GM21529 (cell line): ENCODE measurements around the gene OTUD5.
A peak's percentile ranks its signal among the peaks of the same experiment; 100 is the strongest.

ENCODE experiments used
- ATAC-seq: cut with Tn5 transposase; IDR thresholded peaks from one replicate; pipeline ENCODE4 v1.9.1; 2021; ENCODE audit not compliant: unreplicated experiment

OTUD5 gene

DNA sequence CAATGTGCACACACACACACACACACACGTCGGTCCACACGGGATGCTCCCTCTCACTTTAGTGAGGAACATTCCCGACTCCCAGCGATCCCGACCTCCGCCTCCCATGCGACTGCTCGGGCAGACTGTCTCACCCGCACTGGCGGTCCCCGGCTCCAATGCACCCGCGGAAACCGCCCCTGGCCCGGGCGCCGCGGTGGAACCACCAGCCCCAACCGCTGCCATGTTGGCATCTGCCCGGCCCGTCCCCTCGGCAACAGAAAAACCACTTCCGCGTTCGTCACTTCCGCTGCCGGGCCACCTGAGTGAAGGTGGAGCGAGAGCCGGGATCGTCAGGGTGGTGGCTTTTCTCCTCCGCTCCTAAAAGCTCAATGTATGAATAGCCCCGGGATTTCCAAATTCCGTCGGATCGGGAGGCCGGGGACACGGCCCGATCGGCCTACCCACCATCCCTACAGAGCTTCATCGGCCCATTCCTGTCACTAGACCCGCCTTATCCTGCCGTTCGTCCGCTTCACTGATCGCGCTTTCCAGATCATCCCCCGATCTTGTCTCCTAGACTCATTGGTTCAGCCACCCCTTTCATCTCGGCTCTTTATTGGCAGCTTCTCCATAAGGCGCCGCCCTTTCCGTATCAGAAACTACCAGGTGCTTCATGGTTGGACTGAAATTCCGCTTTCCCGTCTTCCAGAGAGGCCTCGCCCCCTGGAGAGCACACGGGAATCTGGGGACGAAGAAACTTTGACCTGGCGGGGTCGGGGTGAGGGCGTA is 45.8 kb downstream of the OTUD5 start, which contains the start of gene SLC35A2:
Gene SLC35A2 (minus strand): TSS at position 235 of the 771 bp plus-strand sequence. CDS start 10 bp downstream, at position 225.
- peak; percentile 58 for ATAC-seq

DNA sequence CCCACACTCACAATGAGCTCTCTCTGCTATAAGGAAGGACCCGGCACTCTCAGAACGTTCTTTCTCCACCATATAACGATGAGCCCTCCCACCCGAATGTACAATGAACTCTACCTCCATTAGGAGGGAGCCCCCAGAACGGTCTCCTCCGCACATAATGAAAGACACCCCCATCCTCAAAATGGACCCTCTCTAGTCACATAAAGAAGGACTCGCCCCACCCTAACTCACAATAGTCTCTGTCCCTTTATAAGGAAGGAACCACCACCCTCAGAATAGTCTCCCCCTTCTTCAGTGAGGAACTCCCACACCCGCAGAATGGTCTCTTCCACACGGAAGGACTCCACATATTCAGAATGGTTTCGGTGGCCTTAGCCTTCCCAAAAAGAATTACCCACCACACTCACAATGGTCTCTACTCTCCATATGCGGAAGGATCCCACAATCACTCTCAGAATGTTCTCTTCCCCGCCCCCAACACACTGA is 46.4 kb downstream of the OTUD5 start:
- no peak for ATAC-seq

DNA sequence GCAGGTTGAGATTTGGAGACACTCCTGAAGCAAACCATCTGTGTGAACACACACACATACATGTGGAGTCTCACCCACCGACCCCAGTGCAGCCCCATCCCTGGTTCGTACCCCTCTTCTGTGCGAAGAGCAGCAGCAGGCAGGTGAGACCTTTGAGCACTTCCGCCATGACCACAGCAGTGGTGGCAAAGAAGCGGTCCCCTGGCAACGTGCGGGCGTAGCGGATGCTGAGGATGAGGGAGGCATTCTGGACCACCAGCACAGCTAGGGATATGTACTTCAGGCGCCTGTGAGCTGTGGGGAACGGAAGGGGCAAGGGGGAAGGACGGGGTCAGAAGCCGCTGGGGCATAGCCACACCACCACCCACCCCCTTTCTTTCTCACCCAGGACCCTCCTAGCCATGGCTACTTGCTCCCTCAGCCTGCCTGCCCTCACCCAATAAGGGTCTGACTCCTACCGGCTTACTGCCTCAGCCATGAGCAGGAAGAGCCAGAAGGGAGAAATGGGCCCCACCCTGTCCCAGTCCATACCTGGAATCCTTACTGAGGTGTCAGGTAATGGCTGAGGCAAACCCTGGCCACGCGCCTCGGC is 47.6 kb downstream of the OTUD5 start:
- ATAC-seq: no peak

DNA sequence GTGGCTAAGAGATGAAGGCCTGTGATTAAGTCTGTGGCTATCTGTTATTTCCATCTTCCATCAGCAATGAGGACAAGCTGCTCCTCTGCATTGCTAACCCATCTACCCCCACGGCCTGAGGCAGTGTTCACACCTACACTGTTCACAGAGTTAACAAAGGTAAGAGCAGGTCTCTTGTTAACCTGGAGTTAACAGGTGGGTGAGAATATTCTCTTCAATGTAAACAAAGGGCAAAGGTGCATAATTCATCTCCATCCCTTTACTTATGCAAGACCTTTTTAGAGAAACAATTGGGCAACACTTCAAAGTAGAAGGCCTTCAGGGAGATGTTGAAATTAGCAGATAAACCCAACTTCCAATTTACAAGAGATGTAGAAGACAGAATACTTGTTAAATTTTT is 48.8 kb downstream of the OTUD5 start:
- ATAC-seq: no peak

DNA sequence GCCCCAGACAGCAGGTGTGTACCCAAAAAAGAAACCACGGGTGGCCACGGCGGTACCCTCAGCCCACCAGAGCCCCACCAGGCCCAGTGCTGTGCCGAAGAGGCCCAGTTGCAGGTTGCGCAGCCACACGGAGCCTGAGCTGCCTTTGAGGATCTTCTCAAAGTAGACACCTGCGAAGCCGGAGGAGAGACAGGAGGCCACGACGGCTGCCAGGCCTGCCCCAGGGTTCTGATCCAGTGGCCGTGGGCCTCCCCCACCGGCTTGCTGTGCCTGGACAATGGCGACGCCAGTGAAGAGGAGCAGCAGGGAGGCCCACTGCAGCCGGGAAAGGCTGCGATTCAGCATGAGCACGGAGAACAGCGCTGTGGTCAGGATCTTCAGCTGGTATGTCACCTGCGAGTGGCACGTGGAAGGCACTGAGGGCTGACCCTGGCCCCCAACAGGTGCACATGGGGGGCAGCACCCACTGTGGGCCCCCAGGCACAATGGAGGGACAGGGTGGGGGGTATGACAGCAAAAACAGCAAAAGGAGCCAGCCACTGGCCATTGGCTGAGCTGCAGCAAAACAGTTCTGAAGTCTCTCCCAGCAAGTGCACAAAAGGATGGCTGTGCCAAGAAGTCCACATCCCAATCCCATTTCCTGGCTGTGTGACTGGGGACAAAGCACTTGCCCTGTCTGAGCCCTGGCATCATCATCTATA is 52.2 kb downstream of the OTUD5 start:
- ATAC-seq: no peak

DNA sequence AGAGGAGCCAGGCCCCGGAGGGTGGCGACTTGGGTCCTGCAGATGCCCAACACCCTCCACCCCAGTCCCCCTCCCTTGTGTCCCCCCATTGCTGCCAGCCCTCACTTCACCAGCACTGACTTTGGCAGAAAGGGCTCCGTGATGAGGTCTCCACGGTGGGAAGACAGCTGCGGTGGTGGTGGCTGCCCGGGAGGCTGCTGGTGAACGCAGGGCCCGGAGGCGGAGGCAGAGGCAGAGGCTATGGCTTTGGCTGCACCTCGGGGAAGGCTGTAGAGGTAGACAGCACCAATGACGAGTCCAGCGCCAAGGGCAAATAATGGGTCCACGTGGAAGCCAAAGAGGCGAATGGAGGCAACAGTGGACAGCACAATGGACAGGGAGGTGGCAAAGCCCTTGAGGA is 52.8 kb downstream of the OTUD5 start:
- no peak for ATAC-seq

DNA sequence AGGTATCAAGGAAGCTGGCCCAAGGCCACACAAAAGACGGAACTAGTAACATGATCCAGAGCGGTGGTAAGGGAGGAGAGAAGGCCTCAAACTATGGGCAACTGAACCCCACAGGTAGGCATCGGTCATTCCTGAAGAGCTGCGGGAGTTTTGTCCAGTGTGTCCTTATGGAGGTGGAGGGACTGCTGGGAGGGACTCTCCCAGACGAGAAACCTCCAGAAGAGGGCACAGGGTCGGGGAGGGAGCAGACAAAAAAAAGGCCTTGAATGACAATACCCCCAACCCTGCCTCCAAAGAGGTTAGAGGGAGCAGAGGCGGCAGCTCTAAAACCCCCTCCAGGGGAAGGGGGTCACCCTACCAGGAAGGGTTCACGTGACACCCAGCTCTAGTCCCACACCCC is 53.2 kb downstream of the OTUD5 start:
- no peak for ATAC-seq

DNA sequence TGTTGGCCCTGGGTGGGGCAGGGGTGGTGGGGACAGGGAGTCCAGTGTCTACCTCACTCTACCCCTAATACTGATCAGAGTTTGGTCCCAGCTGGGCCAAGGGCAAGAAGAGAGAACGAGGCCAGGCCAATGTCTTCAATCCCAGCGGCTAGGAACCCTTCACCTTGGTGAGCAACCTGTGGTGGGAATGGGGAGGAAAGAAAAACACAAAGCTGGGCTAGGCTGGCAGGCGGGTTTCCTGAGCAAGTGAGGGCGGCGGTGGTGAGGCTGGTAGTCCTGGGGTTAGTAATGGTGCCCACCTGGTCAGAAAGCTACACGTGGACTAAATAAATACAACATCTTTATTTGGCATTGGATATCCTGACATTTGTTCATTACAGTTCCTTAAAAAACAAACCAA is 54.1 kb downstream of the OTUD5 start:
- no peak for ATAC-seq

DNA sequence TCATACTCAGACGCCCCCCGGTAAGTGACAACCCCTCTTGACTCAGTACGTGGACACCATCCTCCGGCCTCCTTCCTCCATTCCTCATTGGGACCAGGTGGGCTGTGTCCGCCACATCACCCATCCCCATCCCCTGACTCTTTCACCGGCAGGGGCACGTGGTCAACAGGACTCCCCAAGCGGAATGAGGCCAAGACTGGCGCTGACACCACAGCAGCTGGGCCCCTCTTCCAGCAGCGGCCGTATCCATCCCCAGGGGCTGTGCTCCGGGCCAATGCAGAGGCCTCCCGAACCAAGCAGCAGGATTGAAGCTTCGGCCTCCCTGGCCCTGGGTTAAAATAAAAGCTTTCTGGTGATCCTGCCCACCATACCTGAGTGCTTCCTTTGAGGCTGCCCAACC is 54.6 kb downstream of the OTUD5 start:
- no peak for ATAC-seq

DNA sequence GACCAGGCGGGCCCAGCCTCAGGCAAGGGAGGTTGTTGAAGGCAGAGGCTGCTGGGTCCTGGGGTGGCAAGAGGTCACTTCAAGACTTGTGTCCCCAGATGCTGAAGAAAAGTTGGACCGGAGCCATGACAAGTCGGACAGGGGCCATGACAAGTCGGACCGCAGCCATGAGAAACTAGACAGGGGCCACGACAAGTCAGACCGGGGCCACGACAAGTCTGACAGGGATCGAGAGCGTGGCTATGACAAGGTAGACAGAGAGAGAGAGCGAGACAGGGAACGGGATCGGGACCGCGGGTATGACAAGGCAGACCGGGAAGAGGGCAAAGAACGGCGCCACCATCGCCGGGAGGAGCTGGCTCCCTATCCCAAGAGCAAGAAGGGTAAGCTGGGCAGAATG is 55.3 kb downstream of the OTUD5 start:
- no peak for ATAC-seq

DNA sequence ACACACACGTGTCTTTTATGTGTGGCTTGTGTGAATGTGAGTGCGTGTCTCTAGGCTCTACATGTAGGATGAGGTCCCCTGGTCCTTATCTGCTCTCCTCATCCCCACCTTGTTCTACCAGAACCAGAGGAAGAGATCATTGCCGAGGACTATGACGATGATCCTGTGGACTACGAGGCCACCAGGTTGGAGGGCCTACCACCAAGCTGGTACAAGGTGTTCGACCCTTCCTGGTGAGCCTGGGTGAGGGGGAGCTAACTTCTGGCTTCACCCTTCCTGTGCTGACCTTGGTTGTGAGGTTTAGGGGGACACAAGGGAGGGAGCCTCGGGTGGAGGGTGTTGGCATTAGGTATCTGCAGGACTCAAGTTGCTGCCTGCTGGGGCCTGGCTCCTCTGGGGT is 56.3 kb downstream of the OTUD5 start:
- no peak for ATAC-seq

DNA sequence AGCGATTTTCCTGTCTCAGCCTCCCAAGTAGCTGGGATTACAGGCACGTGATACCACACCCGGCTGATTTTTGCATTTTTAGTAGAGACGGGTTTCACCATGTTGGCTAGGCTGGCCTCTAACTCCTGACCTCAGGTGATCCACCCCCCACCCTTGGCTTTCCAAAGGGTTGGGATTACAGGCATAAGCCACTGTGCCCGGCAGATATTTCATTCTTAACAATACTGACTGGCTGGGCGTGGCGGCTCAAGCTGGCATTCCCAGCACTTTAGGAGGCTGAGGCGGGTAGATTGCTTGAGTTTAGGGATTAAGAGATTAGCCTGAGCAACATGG is 58.4 kb downstream of the OTUD5 start:
- no peak for ATAC-seq

DNA sequence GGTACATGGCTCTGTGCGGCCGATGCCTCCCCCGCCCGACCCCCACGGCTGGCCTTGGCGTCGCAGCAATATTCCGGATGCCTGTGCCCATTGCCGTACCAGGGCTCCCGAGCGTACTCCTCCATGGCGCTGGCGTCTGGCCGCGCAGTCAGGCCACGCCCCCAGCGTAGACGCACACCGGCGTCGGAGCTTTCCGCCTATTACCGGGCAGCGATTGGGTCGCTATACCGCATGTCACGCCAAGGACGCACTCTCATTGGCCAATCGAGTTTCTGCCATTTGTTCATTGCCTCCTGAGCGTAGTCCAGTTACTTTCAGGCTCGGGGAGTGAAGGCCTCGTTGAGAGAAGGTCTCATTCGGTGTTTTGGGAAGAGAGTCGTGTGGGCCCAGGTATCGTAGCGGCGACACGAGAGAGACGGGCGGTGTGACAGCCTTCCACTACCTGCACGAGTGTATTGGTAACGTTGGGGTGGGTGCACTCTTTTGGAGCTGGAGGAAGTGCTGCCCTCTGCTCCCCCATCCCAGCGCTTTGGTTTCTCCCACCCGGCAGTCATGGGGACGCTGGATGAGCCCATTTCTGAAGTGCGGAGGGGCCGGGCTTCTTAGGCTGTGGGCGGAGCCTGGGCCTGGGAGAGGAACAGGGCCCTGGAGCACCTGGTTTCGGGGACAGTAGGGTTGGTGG is 59.6 kb downstream of the OTUD5 start, which contains the start of the genes PQBP1 and TIMM17B:
Gene PQBP1 (plus strand): TSS at position 306 of the 682 bp plus-strand sequence. CDS start 580 bp downstream, outside the sequence.
Gene TIMM17B (minus strand): TSS at position 144 of the 682 bp plus-strand sequence. CDS start 19 bp downstream, at position 125.
- peak; percentile 85 for ATAC-seq

DNA sequence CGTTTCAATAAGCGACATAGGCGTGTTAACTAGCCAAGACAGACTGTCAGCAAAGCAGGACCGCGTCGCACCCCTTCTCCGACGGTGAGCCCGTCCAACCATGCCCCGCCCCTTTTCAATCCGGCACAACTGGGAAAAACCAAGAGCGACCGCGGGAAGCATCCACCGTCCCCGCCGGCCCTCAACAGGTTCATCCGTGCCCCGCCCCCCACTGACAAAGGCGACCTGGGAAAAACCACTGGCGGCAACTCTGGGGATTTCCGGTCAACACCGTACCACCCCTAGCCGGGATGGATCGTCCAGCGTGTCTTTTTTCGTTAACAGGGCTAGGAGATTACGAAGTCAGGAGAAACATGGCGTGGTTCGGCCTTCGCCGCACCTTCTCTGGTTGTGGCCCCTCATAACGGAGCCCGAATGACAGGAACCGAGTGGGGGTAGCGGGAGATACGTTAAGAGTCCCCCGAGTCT is 60.2 kb downstream of the OTUD5 start:
- peak; percentile 2 for ATAC-seq

DNA sequence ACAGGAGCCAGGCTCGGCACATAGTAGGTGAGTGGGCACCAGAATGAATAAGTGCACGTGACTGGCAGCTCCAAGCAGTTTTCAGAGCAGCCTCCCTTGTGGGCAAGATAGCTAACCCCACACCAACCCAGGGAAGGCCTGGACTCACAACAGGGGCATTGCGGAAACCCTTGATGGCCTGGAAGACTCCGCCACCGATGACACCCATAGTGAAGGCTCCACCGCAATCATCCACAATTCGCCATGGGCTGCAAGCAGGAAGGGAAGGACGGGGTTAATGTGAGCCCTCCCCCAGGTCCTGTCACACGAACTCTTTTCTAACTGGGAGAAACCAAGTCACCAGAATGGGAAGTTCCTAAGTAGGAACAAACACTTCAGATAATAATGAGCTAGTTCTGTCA is 60.8 kb downstream of the OTUD5 start:
- ATAC-seq: no peak

DNA sequence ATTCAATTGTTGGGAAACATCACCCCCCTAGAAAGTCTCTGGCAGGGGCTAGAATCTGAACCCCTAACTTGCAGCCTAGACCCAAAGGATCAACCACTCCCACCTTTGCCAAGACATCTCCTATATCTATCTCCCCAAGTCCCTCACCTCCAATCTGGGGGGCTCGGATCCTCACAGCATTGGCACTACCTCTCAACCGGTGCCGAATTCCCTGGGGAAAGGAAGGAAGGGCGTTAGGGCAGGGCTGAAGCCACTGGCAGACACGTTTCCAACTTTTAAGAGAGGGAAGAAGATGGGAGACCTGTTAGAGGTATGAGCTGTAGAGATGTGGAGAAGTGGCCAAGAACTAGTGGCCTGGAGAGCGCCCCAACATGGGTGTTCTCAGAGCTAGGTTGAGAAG is 62.5 kb downstream of the OTUD5 start:
- ATAC-seq: no peak

DNA sequence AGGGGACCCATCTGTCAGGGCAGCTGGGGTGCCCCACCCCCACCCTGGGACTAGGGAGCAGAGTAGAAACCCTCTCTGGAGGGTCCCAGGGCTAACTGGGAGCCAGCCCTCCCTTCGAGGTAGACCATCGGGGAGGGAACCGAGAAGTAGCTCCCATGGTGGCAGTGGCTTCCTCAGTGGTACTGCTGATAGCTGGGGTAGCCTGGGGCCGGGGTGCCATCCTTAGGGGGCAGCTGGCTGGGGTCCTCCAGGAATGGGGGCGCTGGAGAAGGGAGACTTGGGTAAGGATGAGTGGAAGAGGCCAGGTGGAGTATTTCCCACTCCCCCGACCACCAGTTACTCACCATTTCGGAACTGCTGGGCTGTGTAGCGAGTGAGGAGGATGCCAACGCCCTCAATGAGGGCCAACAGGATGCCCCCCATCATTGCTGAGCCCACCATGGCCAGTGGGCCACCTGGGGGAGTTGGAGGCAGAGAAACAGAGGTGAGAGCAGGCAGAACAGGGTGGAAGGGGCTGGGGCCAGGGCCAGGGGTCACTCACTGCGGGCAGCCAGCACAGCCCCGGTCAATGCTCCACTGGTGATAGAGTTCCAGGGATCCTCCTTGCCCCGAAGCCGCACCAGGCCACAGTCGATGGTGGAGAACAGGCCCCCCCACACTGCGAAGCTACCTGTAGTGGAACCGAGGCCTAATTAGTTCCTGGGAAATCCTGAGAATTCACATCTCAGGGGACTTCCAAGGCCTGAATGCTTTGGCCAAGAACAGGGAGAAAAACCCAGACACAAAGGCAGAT is 63.7 kb downstream of the OTUD5 start:
- ATAC-seq: no peak

DNA sequence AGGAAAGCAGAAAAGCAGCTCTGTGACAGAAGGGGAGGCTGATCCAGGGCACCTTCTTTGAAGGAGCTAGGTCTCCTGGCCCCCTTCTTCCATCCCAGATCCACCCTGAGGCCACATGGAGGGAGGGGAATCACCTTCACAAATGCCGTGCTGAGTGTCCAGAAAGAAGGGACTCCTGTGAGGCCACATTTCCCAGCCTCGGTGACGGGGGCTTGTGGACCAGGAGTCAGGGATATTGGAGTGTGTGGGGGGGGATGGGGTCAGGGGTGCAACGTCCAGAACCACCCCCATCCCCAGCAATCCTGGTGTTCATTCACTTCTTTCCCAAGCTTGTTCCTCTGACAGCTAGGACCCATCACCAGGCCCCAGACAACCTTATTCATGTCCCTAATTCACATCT is 64.5 kb downstream of the OTUD5 start:
- no peak for ATAC-seq

DNA sequence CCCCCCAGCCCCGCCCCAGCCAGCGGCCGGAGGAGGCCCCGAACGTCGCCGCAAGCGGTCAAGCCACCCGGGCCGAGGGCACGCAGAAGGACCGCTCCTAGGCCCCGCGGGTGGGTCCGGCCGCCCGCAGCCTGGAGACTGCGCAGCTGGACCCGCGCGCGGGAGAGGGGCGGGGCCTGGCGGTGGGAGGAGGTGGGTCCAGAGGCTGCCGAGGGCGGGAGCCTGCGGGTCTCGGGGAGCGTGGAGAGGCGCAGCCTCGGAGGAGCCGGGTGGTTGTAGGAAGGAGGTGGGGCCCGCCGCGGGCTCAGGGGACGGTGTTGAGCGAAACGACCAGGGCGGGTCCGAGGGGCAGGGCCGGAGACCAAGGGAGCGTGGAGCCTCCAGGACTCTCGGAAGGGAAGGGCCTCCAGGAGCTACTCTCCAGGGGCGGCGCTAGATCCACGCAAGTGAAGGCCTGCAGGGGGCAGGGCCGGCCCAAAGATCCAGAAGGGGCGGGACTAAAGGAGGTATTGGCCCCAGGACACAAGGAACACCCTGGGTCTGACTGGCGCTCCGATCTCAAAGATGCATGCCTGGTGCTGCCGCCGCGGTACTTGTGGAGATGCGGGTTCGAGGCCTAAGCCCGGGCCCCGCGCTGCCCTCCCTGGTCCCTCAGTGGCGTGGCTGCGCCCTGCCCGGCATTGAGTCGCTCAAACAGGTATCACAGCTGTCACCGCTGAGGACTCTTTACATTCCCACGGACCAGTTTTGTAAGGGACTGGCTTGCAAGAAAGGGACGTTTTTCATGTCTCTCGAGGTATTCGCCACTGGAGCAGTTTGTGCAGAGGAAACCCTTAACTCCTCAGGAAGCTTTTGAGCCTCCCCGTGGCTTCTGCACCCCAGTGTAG is 65.8 kb downstream of the OTUD5 start:
- peak; percentile 80 for ATAC-seq
